A549 (cell line): ENCODE results near the gene CORO2A. TPM values are rescaled to one million over a fixed set of nuclear protein-coding genes. Genes with fewer than 3 reads are reported as not detected.

ENCODE experiments used
- ATAC-seq, 2 experiments: fragments of 200-7000 bp in 1 of 2; fragments of >200 bp in 1 of 2; cut with Nextera tagmentation in 1 of 2; cut with Tn5 transposase in 1 of 2; 3 replicates each; pipeline versions ENCODE4 v1.8.0 to v1.9.1; 2018 to 2020; ENCODE audit warnings: mild to moderate bottlenecking in 1 of 2, moderate library complexity in 1 of 2
- CTCF ChIA-PET: fragments of 300-600 bp; sonication (Branson Sonifier 250); formaldehyde crosslinking; extraction: SDS; loops from one replicate; lab custom pipeline; 2021; ENCODE audit warnings: antibody characterized with exemption, inconsistent platforms; lab: Yijun Ruan, JAX
- POLR2A ChIA-PET: fragments of 350-600 bp; formaldehyde crosslinking; extraction: SDS; loops from one replicate; lab custom pipeline; 2021; ENCODE audit warnings: antibody characterized with exemption, inconsistent platforms; lab: Yijun Ruan, JAX
- DNase-seq, 2 experiments: peaks; one replicate each; pipeline versions ENCODE4 v3.0.0 to v3.0.0-alpha.2; 2011 to 2016; ENCODE audit warnings: low read depth in 1 of 2, low spot score in 1 of 2
- FAIRE-seq: peaks from 2 replicates; lab custom pipeline; 2011; peaks lifted over from hg19 to GRCh38; lab: Jason Lieb, UNC
- H3K27ac ChIP-seq, 2 experiments: fragments of >200 bp; sonication (Bioruptor Twin); formaldehyde crosslinking; 3 replicates each; pipeline ENCODE4 v1.5.1; 2016 to 2017
- H3K4me1 ChIP-seq: fragments of >200 bp; sonication (Bioruptor Twin); formaldehyde crosslinking; 3 replicates; pipeline ENCODE4 v1.6.1; 2016
- H3K4me2 ChIP-seq: fragments of >200 bp; sonication (Bioruptor Twin); formaldehyde crosslinking; 3 replicates; pipeline ENCODE4 v1.6.1; 2016
- H3K4me3 ChIP-seq: fragments of >200 bp; sonication (Bioruptor Twin); formaldehyde crosslinking; 3 replicates; pipeline ENCODE4 v1.5.1; 2016
- H3K9me3 ChIP-seq: fragments of >200 bp; sonication (Bioruptor Twin); formaldehyde crosslinking; 3 replicates; pipeline ENCODE4 v1.6.1; 2016
- CEBPB ChIP-seq, 2 experiments: fragments of >200 bp in 1 of 2; sonication (Bioruptor Twin) in 1 of 2; formaldehyde crosslinking in 1 of 2; IDR thresholded peaks; 2 replicates each; pipeline ENCODE4 v1.6.1; 2012 to 2016
- EHF ChIP-seq: fragments of 250-450 bp; sonication (Bioruptor Pico); IDR thresholded peaks from 2 replicates; pipeline ENCODE4 v1.5.0; 2020; ENCODE audit warnings: mild to moderate bottlenecking
- EHMT2 ChIP-seq: fragments of 200-600 bp; sonication (generic); IDR thresholded peaks from 2 replicates; pipeline ENCODE4 v1.6.1; 2016; ENCODE audit warnings: antibody characterized with exemption, low read depth, mild to moderate bottlenecking, moderate library complexity
- FOSB ChIP-seq: fragments of 250-450 bp; sonication (Bioruptor Pico); IDR thresholded peaks from 2 replicates; pipeline ENCODE4 v1.5.0; 2020; ENCODE audit warnings: mild to moderate bottlenecking, moderate library complexity
- GATA3 ChIP-seq: IDR thresholded peaks from 2 replicates; pipeline ENCODE4 v1.6.1; 2012; ENCODE audit warnings: borderline replicate concordance
- HDAC2 ChIP-seq: fragments of 200-600 bp; sonication (generic); IDR thresholded peaks from 2 replicates; pipeline ENCODE4 v1.6.1; 2016
- HOXA7 ChIP-seq: fragments of 250-450 bp; sonication (Bioruptor Pico); IDR thresholded peaks from 2 replicates; pipeline ENCODE4 v1.5.0; 2020; ENCODE audit warnings: mild to moderate bottlenecking, moderate library complexity
- KDM5A ChIP-seq: fragments of 200-600 bp; sonication (generic); IDR thresholded peaks from 2 replicates; pipeline ENCODE4 v1.6.1; 2016; ENCODE audit warnings: antibody characterized with exemption, mild to moderate bottlenecking
- MAFK ChIP-seq: fragments of 450-650 bp; IDR thresholded peaks from 2 replicates; pipeline ENCODE4 v1.6.1; 2014; ENCODE audit not compliant: partially characterized antibody
- MAZ ChIP-seq: fragments of 150-350 bp; IDR thresholded peaks from 2 replicates; pipeline ENCODE4 v1.6.1; 2014; ENCODE audit warnings: antibody characterized with exemption, low read depth, low read length, borderline replicate concordance
- NPAS2 ChIP-seq: fragments of 250-450 bp; sonication (Bioruptor Pico); IDR thresholded peaks from 2 replicates; pipeline ENCODE4 v1.8.0; 2022; ENCODE audit warnings: mild to moderate bottlenecking, moderate library complexity, borderline replicate concordance
- RCOR1 ChIP-seq: fragments of 150-350 bp; IDR thresholded peaks from 2 replicates; pipeline ENCODE4 v1.6.1; 2014; ENCODE audit warnings: antibody characterized with exemption, low read length, low read depth
- SREBF2 ChIP-seq: fragments of 450-650 bp; IDR thresholded peaks from 2 replicates; pipeline ENCODE4 v1.6.1; 2014; ENCODE audit warnings: mild to moderate bottlenecking, moderate library complexity
- ZC3H11A ChIP-seq: fragments of 450-650 bp; IDR thresholded peaks from 2 replicates; pipeline ENCODE4 v1.6.1; 2014; ENCODE audit warnings: antibody characterized with exemption, mild to moderate bottlenecking
- WGBS: methylation state at CpG from one replicate; pipeline ENCODE4 v1.1.6; 2017; ENCODE audit errors: missing lambda C conversion rate; 5-methylcytosine and 5-hydroxymethylcytosine counted together
- polyA plus RNA-seq, 4 experiments: library from polyadenylated mRNA; depleted of rRNA in 3 of 4; stranded (reverse); fragments of >200 nt; fragmentation: RNase III in 1 of 4; extraction: RNeasy Plus Mini Kit Qiagen cat#74134 plus additional on column Dnase treatment in 1 of 4; gene quantifications; 2 replicates in 3 of 4; 3 replicates in 1 of 4; pipeline ENCODE4 v1.2.3, GENCODE V29; 2011 to 2017
- TF ChIP-seq, protein P1 (sequence below): fragments of >200 bp; sonication (Bioruptor Twin); formaldehyde crosslinking; IDR thresholded peaks from 3 replicates; pipeline ENCODE4 v1.5.1; 2016
- TF ChIP-seq, protein P2 (sequence below): fragments of 450-650 bp; IDR thresholded peaks from 2 replicates; pipeline ENCODE4 v1.6.1; 2014; ENCODE audit warnings: antibody characterized with exemption
- TF ChIP-seq, protein P3 (sequence below): IDR thresholded peaks from 2 replicates; pipeline ENCODE4 v1.6.1; 2012; ENCODE audit warnings: low read depth, borderline replicate concordance

CORO2A gene
- polyA plus RNA-seq, 2 of the 4 experiments (the other 2 are of a cell fraction) = 0.49 to 2.0 TPM

DNA sequence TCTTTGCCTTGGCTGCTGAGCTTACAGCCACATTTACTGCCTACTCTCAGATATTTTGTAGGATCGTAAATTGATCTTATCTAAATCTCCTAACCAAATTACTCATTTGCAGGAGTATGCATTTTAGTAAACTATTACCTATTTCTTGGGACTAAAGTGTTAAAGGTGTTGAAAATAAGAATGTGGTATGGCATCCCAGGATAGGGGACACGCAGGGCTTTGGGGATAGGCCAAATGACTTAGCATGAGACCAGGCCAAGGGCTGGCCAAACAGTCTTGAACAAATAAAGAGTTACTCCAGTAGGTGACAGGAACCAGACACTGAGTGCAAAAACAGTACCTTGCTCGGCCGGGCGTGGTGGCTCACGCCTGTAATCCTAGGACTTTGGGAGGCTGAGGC, 37.9 kb upstream of the CORO2A start:
- DNase-seq = no peak
- WGBS = 79% methylated on average over 6 of the region's 6 CpGs
- POLR2A ChIA-PET = no interaction called here
- Histone ChIP-seq H3K4me3 (no peak overlapping the region), H3K4me1 (peaks cover 74% of the 10 kb centered on the region), H3K27ac (peak overlapping the region; percentile 56 to 76; a peak in 4 of 6 replicates), H3K9me3 (no peaks in the 10 kb centered on the region), H3K4me2 (peak overlapping the region; percentile 24; the same call in 1 of the 3 replicates)
- no peak for ATAC-seq
- no peak for FAIRE-seq
- CTCF ChIA-PET = interaction anchor here (2.7 to 2.8 kb wide), 2 partner anchors 11 to 12 kb away, joined by 6 to 7 read pairs; no protein-coding TSS in a partner anchor
- no peak for TF ChIP-seq EHF (CRISPR knock-in tag)
- TF ChIP-seq MAZ = no peak
- TF ChIP-seq, protein P1, sequence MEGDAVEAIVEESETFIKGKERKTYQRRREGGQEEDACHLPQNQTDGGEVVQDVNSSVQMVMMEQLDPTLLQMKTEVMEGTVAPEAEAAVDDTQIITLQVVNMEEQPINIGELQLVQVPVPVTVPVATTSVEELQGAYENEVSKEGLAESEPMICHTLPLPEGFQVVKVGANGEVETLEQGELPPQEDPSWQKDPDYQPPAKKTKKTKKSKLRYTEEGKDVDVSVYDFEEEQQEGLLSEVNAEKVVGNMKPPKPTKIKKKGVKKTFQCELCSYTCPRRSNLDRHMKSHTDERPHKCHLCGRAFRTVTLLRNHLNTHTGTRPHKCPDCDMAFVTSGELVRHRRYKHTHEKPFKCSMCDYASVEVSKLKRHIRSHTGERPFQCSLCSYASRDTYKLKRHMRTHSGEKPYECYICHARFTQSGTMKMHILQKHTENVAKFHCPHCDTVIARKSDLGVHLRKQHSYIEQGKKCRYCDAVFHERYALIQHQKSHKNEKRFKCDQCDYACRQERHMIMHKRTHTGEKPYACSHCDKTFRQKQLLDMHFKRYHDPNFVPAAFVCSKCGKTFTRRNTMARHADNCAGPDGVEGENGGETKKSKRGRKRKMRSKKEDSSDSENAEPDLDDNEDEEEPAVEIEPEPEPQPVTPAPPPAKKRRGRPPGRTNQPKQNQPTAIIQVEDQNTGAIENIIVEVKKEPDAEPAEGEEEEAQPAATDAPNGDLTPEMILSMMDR = no peak
- TF ChIP-seq KDM5A = no peak
- TF ChIP-seq, protein P2, sequence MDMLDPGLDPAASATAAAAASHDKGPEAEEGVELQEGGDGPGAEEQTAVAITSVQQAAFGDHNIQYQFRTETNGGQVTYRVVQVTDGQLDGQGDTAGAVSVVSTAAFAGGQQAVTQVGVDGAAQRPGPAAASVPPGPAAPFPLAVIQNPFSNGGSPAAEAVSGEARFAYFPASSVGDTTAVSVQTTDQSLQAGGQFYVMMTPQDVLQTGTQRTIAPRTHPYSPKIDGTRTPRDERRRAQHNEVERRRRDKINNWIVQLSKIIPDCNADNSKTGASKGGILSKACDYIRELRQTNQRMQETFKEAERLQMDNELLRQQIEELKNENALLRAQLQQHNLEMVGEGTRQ = no peak
- TF ChIP-seq RCOR1 = no peak
- peak; percentile 16; the same call in 1 of the 2 replicates for TF ChIP-seq GATA3
- TF ChIP-seq FOSB = no peak

DNA sequence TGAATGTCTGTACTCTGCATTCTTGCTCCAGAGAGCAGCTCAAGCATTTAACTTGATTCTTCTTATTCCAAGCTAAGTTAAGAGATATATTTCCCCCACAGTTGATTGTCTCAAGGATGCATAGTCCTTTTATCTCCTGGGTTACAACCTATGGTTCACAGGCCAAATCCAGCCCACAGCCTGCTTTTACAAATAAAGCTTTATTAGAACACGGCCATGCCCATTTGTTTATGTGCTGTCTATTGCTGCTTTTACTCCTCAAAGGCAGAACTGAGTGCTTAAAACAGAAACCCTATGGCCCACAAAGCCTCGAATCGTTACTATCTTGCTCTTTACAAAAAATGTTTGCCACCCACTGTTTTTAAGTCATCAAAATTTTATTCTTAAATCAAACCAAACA, 37.2 kb upstream of the CORO2A start:
- no peak overlapping the region for H3K4me3 ChIP-seq
- DNase-seq (no peak), FAIRE-seq (no peak), ATAC-seq (no peak)
- no peak overlapping the region for H3K4me2 ChIP-seq
- POLR2A ChIA-PET = no interaction called here
- H3K4me1 ChIP-seq = peaks cover 81% of the 10 kb centered on the region
- CTCF ChIA-PET = interaction anchor here (0.8 to 2.8 kb wide), 9 partner anchors 10 to 155 kb away, joined by 3 to 7 read pairs (median 4); no protein-coding TSS in a partner anchor
- peak overlapping the region; percentile 56 to 76; a peak in 4 of 6 replicates for H3K27ac ChIP-seq
- TF ChIP-seq EHMT2 (no peak), HOXA7 (CRISPR knock-in tag) (no peak), HDAC2 (no peak), SREBF2 (no peak), ZC3H11A (no peak), RCOR1 (no peak)
- no peaks in the 10 kb centered on the region for H3K9me3 ChIP-seq
- WGBS = 88% methylated on average over 3 of the region's 3 CpGs

DNA sequence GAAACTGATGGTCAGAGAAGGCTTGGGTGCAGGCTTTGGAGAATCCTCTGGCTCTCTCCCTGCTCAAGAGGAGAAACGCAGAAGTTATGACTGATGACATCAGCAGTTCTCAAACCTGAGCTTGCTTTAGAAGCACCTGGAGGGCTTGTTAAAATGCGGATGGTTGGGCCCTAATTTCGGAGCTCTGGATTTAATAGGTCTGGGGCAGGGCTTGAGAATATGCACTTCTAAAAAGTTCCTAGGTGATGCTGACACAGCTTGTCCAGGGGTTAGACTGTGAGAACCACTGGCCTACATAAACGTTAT, 36.6 kb upstream of the CORO2A start:
- TF ChIP-seq FOSB = no peak
- peak; percentile 68 for TF ChIP-seq MAFK
- TF ChIP-seq HOXA7 (CRISPR knock-in tag) = no peak
- TF ChIP-seq, protein P3, sequence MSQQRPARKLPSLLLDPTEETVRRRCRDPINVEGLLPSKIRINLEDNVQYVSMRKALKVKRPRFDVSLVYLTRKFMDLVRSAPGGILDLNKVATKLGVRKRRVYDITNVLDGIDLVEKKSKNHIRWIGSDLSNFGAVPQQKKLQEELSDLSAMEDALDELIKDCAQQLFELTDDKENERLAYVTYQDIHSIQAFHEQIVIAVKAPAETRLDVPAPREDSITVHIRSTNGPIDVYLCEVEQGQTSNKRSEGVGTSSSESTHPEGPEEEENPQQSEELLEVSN = no peak
- no peak for TF ChIP-seq RCOR1
- ATAC-seq (no peak), FAIRE-seq (no peak), DNase-seq (no peak)
- 85% methylated on average over 4 of the region's 4 CpGs for WGBS
- POLR2A ChIA-PET = no interaction called here
- H3K4me3 ChIP-seq = no peak overlapping the region
- CTCF ChIA-PET = interaction anchor here (0.8 to 2.8 kb wide), 9 partner anchors 10 to 155 kb away, joined by 3 to 7 read pairs (median 4); no protein-coding TSS in a partner anchor
- H3K9me3 ChIP-seq = no peaks in the 10 kb centered on the region
- peak overlapping the region; percentile 40; the same call in 2 of the 3 replicates for H3K4me2 ChIP-seq
- H3K27ac ChIP-seq = peak overlapping the region; percentile 56 to 76; a peak in 4 of 6 replicates
- H3K4me1 ChIP-seq = peaks cover 81% of the 10 kb centered on the region

DNA sequence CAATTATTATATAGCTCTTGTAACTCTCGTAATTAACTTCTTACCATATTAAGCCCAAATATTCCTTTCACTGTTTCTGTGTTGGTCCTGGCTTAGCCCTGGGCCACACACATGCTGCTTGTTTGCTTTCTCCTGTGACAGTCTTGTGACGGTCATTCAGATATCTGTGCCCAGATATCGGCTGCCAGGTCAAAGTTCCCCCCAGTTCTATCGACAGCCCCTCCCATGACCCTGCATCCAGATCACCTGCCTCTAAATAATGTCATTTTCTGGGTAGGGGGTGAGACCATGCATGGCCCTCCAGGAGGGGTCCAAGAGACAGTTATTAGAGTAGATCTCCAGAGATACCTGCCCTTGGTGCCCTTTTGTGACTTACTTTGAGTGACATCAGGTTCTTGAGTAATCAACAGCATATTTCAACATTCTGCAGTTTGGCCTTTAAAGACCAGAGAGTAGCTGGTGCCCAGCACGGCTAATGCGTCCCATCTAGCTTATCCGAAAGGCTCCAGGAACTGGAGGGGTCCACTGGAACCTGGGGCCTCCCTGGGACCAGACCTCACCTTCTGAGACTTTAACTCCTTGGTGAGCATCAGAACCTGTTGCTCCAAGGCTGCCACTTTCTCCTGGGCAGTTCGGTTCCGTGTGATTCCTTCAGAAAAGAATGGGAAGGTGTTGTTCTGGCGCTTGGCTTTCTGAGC, 36.1 kb upstream of the CORO2A start:
- peak in 1 of 2 experiments; percentile 56; a peak in 2 of 4 replicates for TF ChIP-seq CEBPB (IDR thresholded peaks at IDR 0.05)
- TF ChIP-seq NPAS2 (CRISPR knock-in tag) = no peak
- H3K9me3 ChIP-seq = no peaks in the 10 kb centered on the region
- POLR2A ChIA-PET = no interaction called here
- peak overlapping the region; percentile 40; the same call in 2 of the 3 replicates for H3K4me2 ChIP-seq
- no peak for DNase-seq
- no peak overlapping the region for H3K4me3 ChIP-seq
- FAIRE-seq = no peak
- H3K27ac ChIP-seq = peak overlapping the region; percentile 56 to 76; a peak in 5 of 6 replicates
- 81% methylated on average over 10 of the region's 10 CpGs for WGBS
- CTCF ChIA-PET = interaction anchor here (0.7 to 2.8 kb wide), 9 partner anchors 9 to 120 kb away, joined by 3 to 7 read pairs (median 3); no protein-coding TSS in a partner anchor
- peaks cover 85% of the 10 kb centered on the region for H3K4me1 ChIP-seq
- ATAC-seq = no peak
